Measurements from ENCODE around the gene RAB40B. TPM values are rescaled to one million over a fixed set of nuclear protein-coding genes. Genes with fewer than 3 reads are reported as not detected.

RAB40B gene
- total and polyA plus RNA-seq, 4 donors = 4.9 to 12.2 (median 9.1) TPM

DNA sequence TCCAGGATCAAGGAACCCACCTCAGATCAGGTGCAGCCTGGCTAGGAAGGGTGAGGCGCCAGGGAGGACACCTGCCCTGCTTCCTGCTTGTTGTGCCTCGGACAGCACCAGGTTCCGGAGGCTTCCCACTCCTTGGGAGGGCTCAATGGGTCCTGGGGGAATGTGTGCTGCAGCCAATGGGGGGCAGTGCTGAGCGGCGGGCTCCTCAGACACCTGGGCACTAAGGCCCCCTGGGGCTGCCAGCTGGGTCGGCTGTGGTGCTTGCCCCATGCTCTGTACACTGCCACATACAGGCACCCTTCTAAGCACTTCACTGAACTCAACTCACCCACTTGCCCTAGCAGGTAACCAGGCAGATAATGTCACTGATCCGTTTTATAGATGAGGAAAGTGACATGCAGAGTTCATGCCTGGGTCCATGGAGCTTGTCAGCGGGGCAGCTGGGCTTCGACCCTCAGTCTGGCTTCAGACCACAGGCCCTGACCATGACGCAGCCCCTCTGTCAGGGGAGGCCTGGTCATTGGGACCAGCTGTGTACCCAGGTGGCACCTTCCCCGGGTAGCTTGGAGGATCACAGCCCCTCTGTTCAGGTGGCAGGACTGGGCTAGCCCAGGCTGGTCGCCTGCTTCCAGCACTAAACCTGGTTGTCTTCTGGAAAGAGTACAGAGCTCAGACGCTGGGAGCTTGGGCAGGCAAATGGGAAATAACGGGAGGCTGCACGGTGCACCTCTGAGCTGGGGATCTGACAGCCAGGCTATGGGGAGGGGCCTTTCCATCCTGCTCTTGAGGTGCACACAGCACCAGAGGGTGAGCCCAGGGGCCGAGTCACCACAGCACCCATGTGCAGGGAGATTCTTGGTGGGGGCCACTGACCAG lies 45.1 kb upstream of the RAB40B start:
- Histone ChIP-seq H3K27ac (ENCODE audit: low read depth in 1 of 2, low read length in 1 of 2) (no peak overlapping the region), H3K9ac (ENCODE audit: insufficient read depth in 1 of 2, low read length in 2 of 2) (no peak overlapping the region), H3K27me3 (ENCODE audit: control insufficient read depth in 3 of 3, insufficient read depth in 3 of 3, low read length in 2 of 3) (no peaks in the 10 kb centered on the region), H3K4me1 (ENCODE audit: control insufficient read depth in 5 of 5, insufficient read depth in 5 of 5, low read length in 5 of 5) (peaks cover 0 to 2% (median 0%) of the 10 kb centered on the region in 5 donors), H3K36me3 (ENCODE audit: control insufficient read depth in 4 of 4, insufficient read depth in 4 of 4, low read length in 4 of 4) (peaks cover 12 to 31% (median 17%) of the 10 kb centered on the region in 4 donors), H3K9me3 (ENCODE audit: control insufficient read depth in 4 of 4, insufficient read depth in 3 of 4, low read length in 3 of 4) (peaks cover 0 to 10% (median 4%) of the 10 kb centered on the region in 4 donors), H3K4me3 (no peak overlapping the region)
- no peak for TF ChIP-seq CTCF (IDR thresholded peaks at IDR 0.05; ENCODE audit: control extremely low read depth, extremely low read depth)
- DNase-seq = no peak
- ATAC-seq (ENCODE audit: insufficient read depth, low FRiP score) = no peak
- WGBS, 2 donors = 92% methylated on average over 16 of the region's 16 CpGs

- H3K9me3 ChIP-seq (ENCODE audit: control insufficient read depth in 4 of 4, insufficient read depth in 3 of 4, low read length in 3 of 4) = peaks cover 0 to 8% (median 4%) of the 10 kb centered on the region in 4 donors
- TF ChIP-seq CTCF (IDR thresholded peaks at IDR 0.05; ENCODE audit: control extremely low read depth, extremely low read depth) = no peak
- WGBS, 2 donors = 97% methylated on average over 10 of the region's 10 CpGs
- no peak overlapping the region for H3K27ac ChIP-seq (ENCODE audit: low read depth in 1 of 2, low read length in 1 of 2)
- ATAC-seq (ENCODE audit: insufficient read depth, low FRiP score) = no peak
- DNase-seq = no peak
- peaks cover 0 to 8% (median under 1%) of the 10 kb centered on the region in 5 donors for H3K4me1 ChIP-seq (ENCODE audit: control insufficient read depth in 5 of 5, insufficient read depth in 5 of 5, low read length in 5 of 5)
- H3K36me3 ChIP-seq (ENCODE audit: control insufficient read depth in 4 of 4, insufficient read depth in 4 of 4, low read length in 4 of 4) = peaks cover 13 to 31% (median 18%) of the 10 kb centered on the region in 4 donors
- no peak overlapping the region for H3K9ac ChIP-seq (ENCODE audit: insufficient read depth in 1 of 2, low read length in 2 of 2)
- no peaks in the 10 kb centered on the region for H3K27me3 ChIP-seq (ENCODE audit: control insufficient read depth in 3 of 3, insufficient read depth in 3 of 3, low read length in 2 of 3)
- H3K4me3 ChIP-seq = no peak overlapping the region
Observed at GRCh38 chr17:82740906-82741759, 42.6 kb upstream of the RAB40B start.

DNA sequence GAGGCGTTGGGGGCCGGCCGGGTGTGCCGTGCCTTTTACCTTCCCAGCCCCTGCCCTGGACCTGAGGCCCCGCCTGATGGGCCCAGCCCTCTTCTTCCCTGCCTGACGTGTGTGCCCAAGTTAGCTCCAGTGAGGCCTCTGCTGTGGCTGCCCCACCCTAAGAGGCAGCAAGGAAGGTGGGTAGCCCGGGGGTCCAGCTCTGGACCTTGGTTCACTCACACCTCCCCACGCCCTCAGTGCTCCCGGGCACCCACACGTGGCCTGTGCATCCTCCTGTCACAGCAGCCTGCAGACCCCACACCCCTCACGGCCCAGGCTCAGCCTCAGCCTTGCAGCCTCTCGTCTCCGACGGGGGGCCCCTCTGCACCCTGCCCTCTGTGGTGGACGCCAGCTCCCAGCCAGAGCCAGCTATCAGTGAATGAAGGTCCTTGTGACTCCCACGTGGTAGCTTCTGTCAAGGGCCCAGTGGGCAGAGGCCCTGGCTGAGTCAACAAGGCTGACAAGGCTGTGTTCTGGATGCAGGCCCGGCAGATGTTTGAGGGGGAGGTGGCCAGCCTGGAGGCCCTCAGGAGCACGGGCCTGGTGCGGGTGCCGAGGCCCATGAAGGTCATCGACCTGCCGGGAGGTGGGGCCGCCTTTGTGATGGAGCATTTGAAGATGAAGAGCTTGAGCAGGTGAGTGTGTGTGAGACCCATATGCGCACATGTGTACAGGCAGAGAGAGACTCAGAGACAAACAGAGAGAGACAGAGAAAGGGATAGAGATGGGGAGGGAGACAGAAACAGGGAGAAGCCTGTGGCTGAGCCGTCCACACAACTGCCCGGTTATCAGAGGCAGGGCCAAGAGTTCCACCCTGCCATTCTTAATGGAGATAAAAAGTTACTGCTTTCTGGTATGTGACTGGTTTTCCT lies 39.7 kb upstream of the RAB40B start:
- TF ChIP-seq CTCF (IDR thresholded peaks at IDR 0.05; ENCODE audit: control extremely low read depth, extremely low read depth) = no peak
- peaks cover 0 to 10% (median 5%) of the 10 kb centered on the region in 5 donors for H3K4me1 ChIP-seq (ENCODE audit: control insufficient read depth in 5 of 5, insufficient read depth in 5 of 5, low read length in 5 of 5)
- peaks cover 11 to 31% (median 20%) of the 10 kb centered on the region in 4 donors for H3K36me3 ChIP-seq (ENCODE audit: control insufficient read depth in 4 of 4, insufficient read depth in 4 of 4, low read length in 4 of 4)
- DNase-seq = no peak
- no peak overlapping the region for H3K4me3 ChIP-seq
- peaks cover 0 to 10% (median 4%) of the 10 kb centered on the region in 4 donors for H3K9me3 ChIP-seq (ENCODE audit: control insufficient read depth in 4 of 4, insufficient read depth in 3 of 4, low read length in 3 of 4)
- H3K27ac ChIP-seq (ENCODE audit: low read depth in 1 of 2, low read length in 1 of 2) = peak overlapping the region; percentile 34 to 92
- 70 to 81% methylated on average over 26 of the region's 26 CpGs for WGBS, 2 donors
- ATAC-seq (ENCODE audit: insufficient read depth, low FRiP score) = peak; percentile 32
- H3K9ac ChIP-seq (ENCODE audit: insufficient read depth in 1 of 2, low read length in 2 of 2) = no peak overlapping the region
- H3K27me3 ChIP-seq (ENCODE audit: control insufficient read depth in 3 of 3, insufficient read depth in 3 of 3, low read length in 2 of 3) = no peaks in the 10 kb centered on the region
